Dedifferentiated amniotic fluid mesenchymal stem cell (primary cell): ENCODE measurements around the gene RNF123.

Source experiments
- DNase-seq: peaks from one replicate; pipeline ENCODE4 v3.0.0-alpha.2; 2016; ENCODE audit errors: extremely low spot score

Gene RNF123

GRCh38 chr3:49703443-49703927, 14.1 kb downstream of the RNF123 start:
- DNase-seq, result peak; percentile 32

DNA sequence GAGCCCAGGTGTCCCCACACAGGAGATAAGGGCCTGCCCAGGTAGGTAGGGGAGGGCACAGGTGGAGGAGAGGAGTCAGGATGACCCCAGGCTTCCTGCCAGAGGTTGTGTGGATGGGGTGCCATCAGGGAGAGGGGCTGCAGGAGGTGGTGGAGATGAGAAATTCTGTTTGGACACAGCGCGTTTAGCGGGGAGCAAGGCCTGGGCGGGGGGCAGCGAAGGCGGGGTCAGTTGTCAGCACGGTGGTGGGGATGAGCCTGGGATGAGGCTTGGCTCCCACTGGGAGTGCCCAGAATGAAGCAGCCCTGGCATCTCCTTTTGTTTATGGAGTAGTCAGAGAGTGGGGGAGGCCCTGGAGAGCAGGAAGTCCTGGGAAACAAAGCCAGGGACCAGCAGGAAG, 14.6 kb downstream of the RNF123 start:
- DNase-seq, result no peak

GRCh38 chr3:49704629-49705028, 15.3 kb downstream of the RNF123 start:
- DNase-seq, result no peak

GRCh38 chr3:49705390-49705960, 16.1 kb downstream of the RNF123 start:
- DNase-seq, result no peak

DNA sequence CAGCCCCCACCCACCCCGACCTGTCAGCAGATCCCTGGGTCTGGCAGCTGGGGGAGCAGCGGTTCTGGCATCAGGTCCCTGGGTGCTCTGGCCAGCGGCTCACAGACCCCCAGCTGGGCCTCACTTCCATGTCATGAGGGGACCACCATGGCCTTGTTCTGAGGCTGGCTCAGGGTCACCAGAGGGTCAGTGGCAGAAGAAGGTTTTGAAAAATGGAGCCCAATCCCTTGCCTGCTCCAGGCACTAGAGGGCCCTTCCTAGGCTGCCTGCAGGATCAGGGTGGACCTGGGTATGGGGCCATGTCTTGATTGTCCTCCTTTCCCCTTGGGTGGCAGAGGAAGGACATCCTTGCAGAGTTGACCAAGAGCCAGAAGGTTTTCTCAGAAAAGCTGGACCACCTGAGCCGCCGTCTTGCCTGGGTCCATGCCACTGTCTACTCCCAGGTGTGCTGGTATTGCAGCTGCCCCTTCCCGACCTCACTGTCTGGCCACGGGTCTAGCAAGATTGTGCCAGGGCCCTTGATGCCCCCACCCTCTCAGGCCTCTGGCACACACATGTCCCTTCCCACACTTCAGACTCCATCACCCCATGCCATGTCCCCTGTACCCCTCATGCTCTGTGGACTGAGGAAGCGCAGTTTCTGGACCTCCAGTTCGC, 17.2 kb downstream of the RNF123 start:
- no peak for DNase-seq

GRCh38 chr3:49707113-49707480, 17.7 kb downstream of the RNF123 start:
- DNase-seq, result no peak

DNA sequence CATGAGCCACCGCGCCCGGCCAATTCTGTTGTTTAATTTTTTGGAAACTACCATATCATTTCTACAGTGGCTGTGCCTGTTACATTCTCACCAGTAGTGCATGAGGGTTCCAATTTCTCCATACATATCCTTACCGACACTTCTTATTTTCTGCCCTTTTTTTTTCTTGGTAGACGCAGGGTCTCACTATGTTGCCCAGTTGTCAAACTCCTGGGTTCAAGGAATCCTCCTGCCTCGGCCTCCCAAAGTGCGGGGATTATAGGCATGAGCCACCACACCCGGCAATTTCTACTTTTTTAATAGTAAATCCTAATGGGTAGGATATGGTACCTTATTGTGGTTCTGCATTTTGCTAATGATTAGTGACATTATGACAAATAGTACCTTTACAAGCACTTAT, 20.5 kb downstream of the RNF123 start:
- DNase-seq, result no peak

DNA sequence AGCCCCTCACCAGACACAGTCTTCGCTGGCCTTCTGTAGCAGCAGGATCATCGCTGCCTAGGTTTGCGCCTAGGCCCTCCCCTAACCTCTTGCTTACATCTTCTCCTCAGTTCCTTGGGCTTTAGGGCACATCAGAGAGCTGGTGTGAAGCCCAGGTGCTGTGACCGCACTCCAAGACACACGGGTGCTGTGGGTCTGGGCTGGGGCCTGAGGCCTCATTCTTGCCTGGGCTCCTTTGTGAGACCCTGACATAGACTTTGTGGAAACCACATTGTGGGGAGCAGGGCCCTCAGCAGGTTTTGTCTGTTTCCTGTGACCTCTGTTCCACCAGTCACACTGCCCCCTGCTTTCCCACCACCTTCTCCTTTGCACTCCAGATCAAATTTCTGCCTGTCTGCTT, 22.1 kb downstream of the RNF123 start:
- no peak for DNase-seq

- DNase-seq, result no peak
Measured at GRCh38 chr3:49712166-49712565, 22.8 kb downstream of the RNF123 start.

- DNase-seq, result no peak
Measured at GRCh38 chr3:49712631-49713317, 23.4 kb downstream of the RNF123 start.

- DNase-seq, result no peak
Measured at GRCh38 chr3:49713336-49714105, 24.2 kb downstream of the RNF123 start.

- DNase-seq, result no peak
Measured at GRCh38 chr3:49714728-49715550, 25.6 kb downstream of the RNF123 start.

GRCh38 chr3:49715611-49716121, 26.3 kb downstream of the RNF123 start:
- DNase-seq, result no peak

DNA sequence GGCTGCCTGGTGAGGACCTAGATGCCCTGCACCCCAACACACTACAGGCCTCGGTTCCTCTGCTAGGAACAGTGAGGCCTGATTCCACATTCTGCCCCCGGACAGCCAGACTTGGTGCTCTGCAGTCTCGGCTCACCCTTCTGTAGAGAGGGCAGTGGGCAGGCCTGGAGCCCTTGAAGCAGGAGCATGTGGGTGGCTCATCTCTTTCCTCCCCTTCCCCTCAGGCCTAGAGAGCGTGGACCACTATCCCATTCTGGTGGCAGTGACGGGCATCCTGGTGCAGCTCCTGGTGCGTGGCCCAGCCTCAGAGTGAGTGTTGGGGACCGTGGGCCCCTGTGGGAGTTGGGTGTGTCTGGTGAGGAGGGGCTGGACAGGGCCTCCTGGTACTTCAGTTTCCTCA, 26.8 kb downstream of the RNF123 start:
- DNase-seq, result no peak

DNA sequence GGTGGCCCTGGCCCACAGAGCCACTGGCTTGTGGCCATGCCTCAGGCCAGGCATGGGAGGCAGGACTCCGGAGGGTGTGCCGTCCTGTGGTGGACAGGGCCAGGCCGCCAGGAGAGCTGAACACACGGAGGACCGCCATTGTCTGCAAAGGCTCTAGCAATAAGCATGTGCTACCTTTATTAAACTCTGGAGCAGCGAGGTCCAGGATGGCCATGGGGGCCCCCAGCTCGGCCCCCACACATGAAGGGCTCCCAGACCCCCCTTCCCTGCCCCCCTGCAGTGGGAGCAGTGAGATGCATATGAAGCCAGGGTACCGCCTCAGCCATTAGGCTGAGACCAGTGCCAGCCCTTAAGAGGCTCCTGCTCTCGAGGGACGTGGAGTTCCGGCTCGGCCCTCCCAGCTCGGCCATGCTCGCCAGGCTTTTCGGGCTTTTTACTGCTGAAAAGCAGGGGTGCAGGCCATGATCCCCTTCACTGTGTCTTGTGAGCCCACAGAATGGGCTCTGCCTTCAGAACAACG, 27.4 kb downstream of the RNF123 start:
- DNase-seq, result no peak

GRCh38 chr3:49717211-49717958, 28.0 kb downstream of the RNF123 start:
- no peak for DNase-seq

DNA sequence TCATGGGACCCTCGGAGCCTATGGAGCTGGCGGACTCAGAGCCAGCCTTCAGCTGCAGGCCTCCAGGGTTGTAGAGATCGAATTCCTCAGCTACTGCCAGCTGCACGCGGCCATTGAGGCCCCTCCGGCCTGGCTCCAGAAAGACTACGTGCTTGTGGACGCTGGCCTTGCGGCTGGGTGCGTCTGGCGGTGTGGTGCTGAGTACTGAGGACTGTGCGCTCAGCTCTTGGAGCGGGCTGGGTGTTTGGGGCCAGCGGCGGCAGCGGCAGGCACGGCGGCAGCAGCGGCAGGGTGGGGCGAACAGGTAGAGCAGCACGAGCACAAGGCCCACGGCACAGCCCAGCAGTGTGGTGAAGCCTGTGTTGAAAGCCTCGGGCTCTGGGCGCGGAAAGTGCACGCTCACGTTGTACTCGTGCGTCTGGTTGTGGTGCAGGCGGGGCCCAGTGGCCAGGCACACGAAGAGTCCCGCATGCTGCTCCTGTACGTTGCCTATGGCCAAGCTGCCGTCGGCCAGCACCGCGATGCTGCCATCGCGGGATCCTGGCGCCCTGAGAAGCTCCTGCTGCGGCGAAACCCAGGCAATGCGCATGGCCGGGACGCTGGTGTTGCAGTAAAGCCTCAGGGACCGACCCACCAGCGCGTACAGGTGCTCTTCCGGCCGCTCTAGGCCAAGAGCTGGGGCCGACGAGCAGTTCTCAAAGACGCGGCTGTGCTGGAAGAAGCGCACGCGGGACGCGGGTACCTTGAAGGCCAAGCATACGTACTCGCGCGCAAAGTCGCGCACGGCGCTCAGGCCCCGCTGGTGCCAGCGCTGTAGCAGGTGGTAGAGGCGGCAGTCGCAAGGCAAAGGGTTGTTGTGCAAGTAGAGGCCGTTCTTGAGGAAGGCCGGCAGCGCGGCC, 28.9 kb downstream of the RNF123 start:
- DNase-seq, result no peak

DNA sequence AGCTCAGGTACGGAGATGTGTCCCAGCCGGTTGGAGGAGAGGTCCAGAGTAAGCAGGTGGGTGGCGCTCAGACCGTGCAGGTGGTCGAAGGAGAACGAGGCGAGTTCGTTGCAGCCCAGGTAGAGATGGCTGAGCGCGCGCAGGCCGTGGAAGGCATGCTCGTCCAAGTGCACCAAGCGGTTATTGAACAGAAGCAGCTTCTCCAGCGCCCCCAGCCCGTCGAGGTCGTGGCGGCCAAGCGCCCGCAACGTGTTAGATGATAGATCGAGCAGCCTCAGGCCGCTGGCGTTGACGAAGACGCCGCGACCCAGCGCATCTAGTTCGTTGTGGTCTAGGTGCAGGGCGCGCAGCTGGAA, 29.5 kb downstream of the RNF123 start:
- DNase-seq, result no peak

GRCh38 chr3:49719214-49719884, 30.0 kb downstream of the RNF123 start, which contains the start of gene AMIGO3:
Gene AMIGO3, minus strand, starts transcription at chr3:49719684. Its CDS starts 219 bp downstream, at chr3:49719465.
- peak; percentile 91 for DNase-seq
